ELF-1 (cell line): ENCODE measurements around the gene TRAPPC14.

Experiments used
- DNase-seq: peaks from one replicate; pipeline ENCODE4 v3.0.0-alpha.2; 2016; ENCODE audit warnings: low read depth, low spot score

TRAPPC14 gene

DNA sequence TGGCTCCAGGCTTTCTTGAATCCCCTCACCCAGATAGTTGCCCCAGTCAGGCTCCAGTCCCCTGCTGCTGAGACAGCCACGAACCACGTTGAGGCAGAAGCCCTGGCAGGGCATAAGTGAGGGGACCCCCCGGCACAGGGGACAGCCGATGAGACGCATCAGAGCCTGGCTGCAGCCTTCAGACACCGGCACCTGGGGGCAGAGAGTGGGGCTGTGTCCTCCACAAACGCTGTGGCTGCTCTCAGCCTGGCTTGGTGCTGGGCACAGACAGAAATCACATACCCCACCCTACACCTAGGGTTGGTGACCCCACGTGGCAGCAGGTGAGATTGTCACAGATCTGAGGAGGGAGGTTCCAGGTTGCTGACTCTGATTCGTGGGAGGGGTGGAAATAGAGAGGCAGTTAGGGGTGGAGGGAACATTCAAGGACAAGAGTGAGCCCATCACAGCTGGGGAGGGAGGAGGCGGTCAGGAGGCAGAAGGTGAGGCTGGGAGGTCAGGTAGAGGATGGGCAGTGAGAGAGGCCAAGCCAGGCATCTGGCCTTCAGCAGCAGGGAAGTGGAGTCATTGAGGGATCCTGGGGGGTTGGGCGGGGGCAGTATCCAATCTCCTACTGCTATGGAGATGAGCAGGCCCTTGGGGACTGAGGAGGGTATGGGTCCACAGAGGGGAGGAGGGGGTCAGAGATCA lies 15.4 kb upstream of the TRAPPC14 start:
- DNase-seq, result no peak

- DNase-seq, result no peak
These were observed 13.3 kb upstream of the TRAPPC14 start for GRCh38 chr7:100171840-100172239.

DNA sequence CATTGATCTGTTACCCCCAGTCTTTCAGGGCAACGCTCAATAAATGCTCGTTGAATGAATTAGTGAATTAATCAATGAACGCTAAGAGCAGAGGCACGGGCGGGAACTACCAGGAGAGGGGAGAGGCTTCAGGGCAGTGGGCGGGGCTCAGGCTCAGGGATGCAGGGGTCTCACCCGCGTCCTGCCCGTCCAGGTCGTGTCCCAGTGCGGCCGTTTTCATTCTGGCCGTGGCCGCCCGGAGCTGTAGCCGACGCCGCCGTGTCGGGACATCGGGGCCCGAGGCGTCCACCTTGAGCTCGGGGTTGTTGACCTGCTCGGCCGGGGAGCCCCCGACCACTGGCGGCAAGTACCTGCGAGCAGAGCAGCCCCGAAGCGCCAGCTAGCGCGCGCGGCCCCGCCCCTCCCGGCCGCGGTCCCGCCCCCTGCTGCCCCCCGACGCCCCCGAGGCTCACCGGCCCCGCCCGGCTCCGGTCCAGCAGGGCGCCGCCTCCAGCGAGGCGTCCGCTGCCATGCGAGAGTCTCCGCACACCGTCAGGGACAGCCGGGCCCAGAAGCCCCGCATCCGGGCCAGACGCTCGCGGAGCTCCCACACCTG lies 12.7 kb upstream of the TRAPPC14 start:
- peak; percentile 42 for DNase-seq

GRCh38 chr7:100170101-100170897 lies 11.8 kb upstream of the TRAPPC14 start:
- no peak for DNase-seq

GRCh38 chr7:100169147-100169850 lies 10.8 kb upstream of the TRAPPC14 start:
- no peak for DNase-seq

GRCh38 chr7:100167912-100168323 lies 9.4 kb upstream of the TRAPPC14 start:
- DNase-seq, result no peak

DNA sequence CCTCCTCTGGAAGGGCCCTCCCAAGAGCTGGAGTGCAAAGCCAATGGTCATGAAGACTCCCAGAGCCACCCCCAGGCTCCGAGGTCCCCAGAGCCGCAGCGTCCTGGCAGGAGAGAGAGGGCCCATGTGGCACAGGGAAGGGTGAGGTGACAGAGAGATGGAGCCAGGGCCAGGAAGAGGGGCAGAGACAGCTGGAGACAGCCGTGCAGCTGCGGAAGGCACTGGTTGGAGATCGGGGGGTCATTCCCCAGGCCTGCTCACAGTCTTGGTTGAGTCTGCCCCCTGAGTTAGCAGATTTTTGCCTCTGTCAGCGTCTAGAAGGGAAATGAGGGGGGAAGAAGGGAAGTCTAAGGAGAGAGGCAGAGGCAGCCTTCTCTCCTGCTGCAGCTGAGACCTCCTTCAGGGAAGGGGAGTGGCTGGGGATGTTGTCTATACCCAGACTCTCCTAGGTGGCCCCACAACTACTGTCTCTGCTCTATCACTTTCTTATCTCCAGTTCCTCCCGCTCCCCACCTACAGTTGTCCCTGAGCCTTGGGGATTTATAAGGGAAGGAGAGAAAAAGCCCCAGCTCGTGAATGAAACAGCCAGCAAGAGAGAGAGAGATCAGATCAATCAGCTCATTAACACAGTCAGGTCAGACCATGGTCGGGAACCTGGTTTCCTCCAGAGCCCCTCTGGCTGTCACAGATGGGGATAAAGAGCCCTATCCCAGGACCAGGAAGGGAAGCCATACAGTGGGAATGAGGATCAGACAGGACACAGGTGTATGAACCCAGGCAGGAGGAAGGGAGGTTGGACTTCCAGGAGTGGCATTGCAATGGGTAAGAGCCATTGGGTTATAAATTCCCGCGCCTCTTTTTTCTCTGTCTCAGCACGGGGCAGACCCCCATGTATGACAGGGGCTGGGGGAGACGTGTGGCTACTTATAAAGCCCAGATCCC lies 8.7 kb upstream of the TRAPPC14 start:
- DNase-seq, result no peak

GRCh38 chr7:100166317-100166940 lies 7.9 kb upstream of the TRAPPC14 start:
- no peak for DNase-seq

DNA sequence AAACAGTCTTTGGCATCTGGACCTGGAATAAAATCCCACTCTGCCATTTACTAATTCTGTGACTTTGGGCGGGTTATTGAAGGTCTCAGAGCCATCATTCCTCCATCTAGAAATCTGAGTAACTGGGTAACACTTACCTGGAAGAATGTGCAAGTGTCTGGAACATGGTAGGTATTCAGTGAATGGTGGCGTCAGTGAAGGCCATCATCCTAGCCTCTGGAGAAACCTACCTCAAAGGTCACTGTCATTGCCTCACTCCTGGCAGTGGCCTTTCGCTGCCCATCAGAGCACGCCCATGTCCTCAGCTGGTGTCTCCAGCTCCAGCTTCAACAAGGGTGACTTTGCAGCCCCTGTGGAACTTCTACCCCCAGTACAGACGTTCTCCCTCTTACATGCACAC lies 5.3 kb upstream of the TRAPPC14 start:
- DNase-seq, result no peak

- peak; percentile 77 for DNase-seq
These were observed 4.5 kb upstream of the TRAPPC14 start for GRCh38 chr7:100163006-100163531.

DNA sequence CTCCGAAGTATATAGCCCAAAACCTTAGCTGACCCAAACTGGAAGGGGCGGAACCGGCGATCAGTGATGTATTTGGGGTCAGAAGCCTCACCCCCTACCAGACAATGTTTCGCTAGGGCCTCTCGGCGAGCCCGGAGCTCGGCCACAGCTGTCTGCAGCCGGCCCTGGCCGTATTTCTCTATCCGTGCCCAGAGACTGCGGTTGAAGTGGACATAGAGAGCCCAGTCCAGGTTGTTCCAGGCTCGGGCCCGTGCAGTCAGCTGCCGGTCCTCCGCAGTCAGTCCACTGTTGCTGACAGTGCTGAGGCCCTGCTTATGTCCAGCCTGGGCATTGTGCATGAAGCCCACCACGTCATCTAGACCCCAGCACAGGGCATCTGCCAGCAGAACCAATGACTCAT lies 1.5 kb upstream of the TRAPPC14 start:
- no peak for DNase-seq

DNA sequence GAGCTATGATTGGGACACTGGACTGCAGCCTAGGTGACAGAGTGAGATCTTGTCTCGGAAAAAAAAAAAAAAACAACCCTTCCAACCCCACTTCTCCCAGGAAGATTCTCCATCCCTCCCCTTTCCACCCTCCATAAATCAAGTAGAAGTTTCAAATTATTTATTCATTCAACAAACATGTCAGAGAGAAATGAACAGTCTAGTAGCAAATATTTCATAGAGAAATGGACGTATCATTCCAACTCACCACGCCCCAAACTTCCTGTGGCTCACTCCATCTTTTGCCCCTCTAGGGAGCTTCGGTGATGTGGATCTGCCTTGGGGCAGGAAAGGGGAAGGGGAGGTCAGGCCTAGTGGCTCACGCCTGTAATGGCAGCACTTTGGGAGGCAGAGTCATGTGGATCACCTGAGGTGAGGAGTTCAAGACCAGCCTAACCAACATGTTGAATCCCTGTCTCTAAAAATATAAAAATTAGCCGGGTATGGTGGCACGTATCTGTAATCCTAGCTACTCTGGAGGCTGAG lies 638 bp upstream of the TRAPPC14 start:
- peak; percentile 37 for DNase-seq

- peak; percentile 80 for DNase-seq
These were observed 942 bp downstream of the TRAPPC14 start for GRCh38 chr7:100157334-100158228.

GRCh38 chr7:100157069-100157333 lies 1.5 kb downstream of the TRAPPC14 start:
- DNase-seq, result no peak

DNA sequence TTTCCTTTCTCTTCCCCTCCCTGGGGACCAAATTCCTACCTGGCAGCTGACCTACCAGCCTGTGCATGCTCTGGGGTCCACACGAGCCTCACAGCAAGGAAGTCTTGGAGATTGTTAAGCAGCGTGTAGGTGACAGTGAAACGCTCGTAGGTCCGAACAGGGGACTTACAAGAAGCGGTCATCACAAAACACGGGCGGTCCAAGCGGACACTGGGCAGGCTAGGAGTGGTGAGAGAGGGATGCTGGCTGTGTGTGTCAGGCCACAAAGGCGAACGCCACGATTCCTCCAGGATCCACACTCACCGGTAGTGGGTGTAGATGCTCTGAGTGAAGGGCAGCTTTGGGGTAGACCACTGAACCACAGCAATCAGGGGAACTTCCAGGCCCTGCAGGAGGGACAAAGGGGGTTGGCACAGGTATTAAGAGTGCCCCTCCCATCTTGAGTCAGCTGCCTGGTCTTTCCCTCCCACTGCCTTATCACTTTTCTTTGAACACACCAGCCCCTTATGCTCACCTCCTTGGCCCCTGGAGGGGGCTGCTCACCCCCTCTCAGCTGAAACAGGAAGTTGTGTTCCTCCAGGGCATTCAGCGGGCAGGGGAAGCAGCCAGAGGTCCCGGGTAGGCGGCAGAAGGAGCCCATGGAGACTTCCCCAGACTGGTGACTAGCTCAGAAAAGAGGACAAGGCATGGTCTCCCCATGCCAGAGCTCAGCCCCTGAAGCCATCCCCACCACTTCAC lies 2.0 kb downstream of the TRAPPC14 start:
- DNase-seq, result peak; percentile 50

GRCh38 chr7:100155553-100156317 lies 2.8 kb downstream of the TRAPPC14 start:
- no peak for DNase-seq

- DNase-seq, result no peak
These were observed 3.7 kb downstream of the TRAPPC14 start for GRCh38 chr7:100154651-100155491.
